LNCAP (cell line): Measurements from ENCODE around the gene POFUT2.

Experiments used
- CTCF ChIP-seq: fragments of 450-650 bp; IDR thresholded peaks from 2 replicates; pipeline ENCODE4 v1.5.1; 2017; ENCODE audit warnings: mild to moderate bottlenecking

POFUT2 gene

GRCh38 chr21:45281411-45282282 is 6.0 kb downstream of the POFUT2 start:
- TF ChIP-seq CTCF = no peak

GRCh38 chr21:45280969-45281368 is 6.7 kb downstream of the POFUT2 start:
- TF ChIP-seq CTCF = no peak

- TF ChIP-seq CTCF = no peak
Measured at GRCh38 chr21:45280178-45280821, 7.4 kb downstream of the POFUT2 start.

- TF ChIP-seq CTCF = no peak
Measured at GRCh38 chr21:45279446-45280177, 8.1 kb downstream of the POFUT2 start.

- TF ChIP-seq CTCF = no peak
Measured at GRCh38 chr21:45278156-45278911, 9.4 kb downstream of the POFUT2 start.

- no peak for TF ChIP-seq CTCF
Measured at GRCh38 chr21:45277101-45278045, 10.3 kb downstream of the POFUT2 start.
